Measurements from ENCODE around the gene PPP1R16B. TPM values are rescaled to one million over a fixed set of nuclear protein-coding genes. Genes with fewer than 3 reads are reported as not detected.
A peak's percentile ranks its signal among the peaks of the same experiment; 100 is the strongest.

Gene PPP1R16B
- total RNA-seq, 2 experiments from 2014 or later, result 65.3 to 65.4 TPM

- Mint-ChIP-seq H3K4me1 (peaks cover 70% of the 10 kb centered on the region), H3K27ac (peak overlapping the region; percentile 59), H3K4me3 (no peak overlapping the region), H3K9me3 (no peaks in the 10 kb centered on the region), H3K36me3 (peaks cover 74% of the 10 kb centered on the region), H3K27me3 (no peaks in the 10 kb centered on the region)
- no peak for DNase-seq
These were observed 23.2 kb downstream of the PPP1R16B start for GRCh38 chr20:38828514-38829295.

- no peak for DNase-seq
- Mint-ChIP-seq H3K9me3 (no peaks in the 10 kb centered on the region), H3K27me3 (no peaks in the 10 kb centered on the region), H3K4me3 (no peak overlapping the region), H3K4me1 (peaks cover 76% of the 10 kb centered on the region), H3K27ac (peak overlapping the region; percentile 59), H3K36me3 (peaks cover 72% of the 10 kb centered on the region)
These were observed 23.9 kb downstream of the PPP1R16B start for GRCh38 chr20:38829296-38829875.

- peaks cover 67% of the 10 kb centered on the region for H3K36me3 Mint-ChIP-seq
- no peaks in the 10 kb centered on the region for H3K27me3 Mint-ChIP-seq
- H3K9me3 Mint-ChIP-seq, result no peaks in the 10 kb centered on the region
- no peak overlapping the region for H3K4me3 Mint-ChIP-seq
- no peak for DNase-seq
- no peak overlapping the region for H3K27ac Mint-ChIP-seq
- H3K4me1 Mint-ChIP-seq, result peaks cover 79% of the 10 kb centered on the region
These were observed 24.9 kb downstream of the PPP1R16B start for GRCh38 chr20:38830356-38830755.

- peaks cover 71% of the 10 kb centered on the region for H3K4me1 Mint-ChIP-seq
These were observed 25.7 kb downstream of the PPP1R16B start for GRCh38 chr20:38831049-38831691.

GRCh38 chr20:38831995-38832620 lies 26.6 kb downstream of the PPP1R16B start:
- Mint-ChIP-seq H3K4me3 (no peak overlapping the region), H3K9me3 (no peaks in the 10 kb centered on the region), H3K4me1 (peaks cover 65% of the 10 kb centered on the region), H3K27me3 (no peaks in the 10 kb centered on the region), H3K36me3 (peaks cover 63% of the 10 kb centered on the region), H3K27ac (no peak overlapping the region)
- DNase-seq, result no peak

More at GRCh38 chr20:38831049-38831691, 25.7 kb downstream of the PPP1R16B start:
- Mint-ChIP-seq H3K9me3 (no peaks in the 10 kb centered on the region), H3K4me3 (no peak overlapping the region), H3K36me3 (peaks cover 63% of the 10 kb centered on the region), H3K27me3 (no peaks in the 10 kb centered on the region), H3K27ac (no peak overlapping the region)
- no peak for DNase-seq

GRCh38 chr20:38833154-38833856 lies 27.8 kb downstream of the PPP1R16B start:
- no peak for DNase-seq
- peaks cover 55% of the 10 kb centered on the region for H3K4me1 Mint-ChIP-seq
- peak overlapping the region; percentile 70 for H3K27ac Mint-ChIP-seq
- H3K9me3 Mint-ChIP-seq, result no peaks in the 10 kb centered on the region
- peak overlapping the region; percentile 23 for H3K4me3 Mint-ChIP-seq
- H3K36me3 Mint-ChIP-seq, result peaks cover 54% of the 10 kb centered on the region
- H3K27me3 Mint-ChIP-seq, result no peaks in the 10 kb centered on the region

- Mint-ChIP-seq H3K4me3 (peak overlapping the region; percentile 12), H3K9me3 (no peaks in the 10 kb centered on the region), H3K27me3 (no peaks in the 10 kb centered on the region), H3K4me1 (peaks cover 51% of the 10 kb centered on the region), H3K27ac (peak overlapping the region; percentile 70), H3K36me3 (peaks cover 52% of the 10 kb centered on the region)
- peak; percentile 30 for DNase-seq
These were observed 28.3 kb downstream of the PPP1R16B start for GRCh38 chr20:38833857-38834164.

GRCh38 chr20:38834868-38835267 lies 29.4 kb downstream of the PPP1R16B start:
- no peak for DNase-seq
- Mint-ChIP-seq H3K27ac (no peak overlapping the region), H3K36me3 (peaks cover 54% of the 10 kb centered on the region), H3K27me3 (no peaks in the 10 kb centered on the region), H3K9me3 (no peaks in the 10 kb centered on the region), H3K4me3 (no peak overlapping the region), H3K4me1 (peaks cover 47% of the 10 kb centered on the region)

GRCh38 chr20:38835792-38836191 lies 30.3 kb downstream of the PPP1R16B start:
- Mint-ChIP-seq H3K27ac (no peak overlapping the region), H3K4me3 (no peak overlapping the region), H3K9me3 (no peaks in the 10 kb centered on the region), H3K36me3 (peaks cover 54% of the 10 kb centered on the region), H3K4me1 (peaks cover 49% of the 10 kb centered on the region), H3K27me3 (no peaks in the 10 kb centered on the region)
- DNase-seq, result no peak

GRCh38 chr20:38836991-38837390 lies 31.5 kb downstream of the PPP1R16B start:
- H3K4me1 Mint-ChIP-seq, result peaks cover 49% of the 10 kb centered on the region
- no peak overlapping the region for H3K27ac Mint-ChIP-seq
- H3K9me3 Mint-ChIP-seq, result no peaks in the 10 kb centered on the region
- no peak for DNase-seq
- H3K36me3 Mint-ChIP-seq, result peaks cover 48% of the 10 kb centered on the region
- no peaks in the 10 kb centered on the region for H3K27me3 Mint-ChIP-seq
- H3K4me3 Mint-ChIP-seq, result no peak overlapping the region

- no peaks in the 10 kb centered on the region for H3K9me3 Mint-ChIP-seq
- H3K4me3 Mint-ChIP-seq, result no peak overlapping the region
- H3K4me1 Mint-ChIP-seq, result peaks cover 51% of the 10 kb centered on the region
- no peak for DNase-seq
- no peak overlapping the region for H3K27ac Mint-ChIP-seq
- H3K36me3 Mint-ChIP-seq, result peaks cover 42% of the 10 kb centered on the region
- no peaks in the 10 kb centered on the region for H3K27me3 Mint-ChIP-seq
These were observed 32.8 kb downstream of the PPP1R16B start for GRCh38 chr20:38838326-38838725.

GRCh38 chr20:38839563-38839962 lies 34.1 kb downstream of the PPP1R16B start:
- DNase-seq, result no peak
- no peaks in the 10 kb centered on the region for H3K9me3 Mint-ChIP-seq
- H3K27me3 Mint-ChIP-seq, result no peaks in the 10 kb centered on the region
- H3K27ac Mint-ChIP-seq, result peak overlapping the region; percentile 37
- H3K4me1 Mint-ChIP-seq, result peaks cover 50% of the 10 kb centered on the region
- no peak overlapping the region for H3K4me3 Mint-ChIP-seq
- peaks cover 41% of the 10 kb centered on the region for H3K36me3 Mint-ChIP-seq

GRCh38 chr20:38840053-38840893 lies 34.8 kb downstream of the PPP1R16B start:
- Mint-ChIP-seq H3K4me3 (no peak overlapping the region), H3K9me3 (no peaks in the 10 kb centered on the region), H3K4me1 (peaks cover 52% of the 10 kb centered on the region), H3K27me3 (no peaks in the 10 kb centered on the region), H3K27ac (peak overlapping the region; percentile 70), H3K36me3 (peaks cover 44% of the 10 kb centered on the region)
- no peak for DNase-seq

GRCh38 chr20:38840894-38841470 lies 35.5 kb downstream of the PPP1R16B start:
- DNase-seq, result no peak
- no peaks in the 10 kb centered on the region for H3K9me3 Mint-ChIP-seq
- no peak overlapping the region for H3K4me3 Mint-ChIP-seq
- peaks cover 51% of the 10 kb centered on the region for H3K36me3 Mint-ChIP-seq
- peaks cover 58% of the 10 kb centered on the region for H3K4me1 Mint-ChIP-seq
- H3K27me3 Mint-ChIP-seq, result no peaks in the 10 kb centered on the region
- H3K27ac Mint-ChIP-seq, result peak overlapping the region; percentile 88

Measured in activated naive CD8-positive, alpha-beta T cell treated with anti-CD3 and anti-CD28 coated beads for 36 hours (primary cell).